Measurements from ENCODE around the gene ATP6V0E2.

Gene ATP6V0E2

GRCh38 chr7:149839933-149840332, 33.8 kb upstream of the ATP6V0E2 start:
- H3K9ac ChIP-seq (ENCODE audit: low read depth, low read length, poor library complexity): no peak overlapping the region
- no peak overlapping the region for H3K14ac ChIP-seq (ENCODE audit: low read length)
- no peak overlapping the region for H3K4me2 ChIP-seq (ENCODE audit: insufficient read depth, low read length, poor library complexity, severe bottlenecking)
- DNase-seq (ENCODE audit: low spot score): no peak
- WGBS, 2 donors (ENCODE audit: extremely low coverage in 2 of 2, insufficient read length in 2 of 2, insufficient replicate concordance in 1 of 2): no CpG with 5 or more reads among the region's 5 CpGs
- H3K79me1 ChIP-seq (ENCODE audit: low read depth, low read length): no peaks in the 10 kb centered on the region
- no peaks in the 10 kb centered on the region for H3K36me3 ChIP-seq (replicated peaks in 1 of 2; ENCODE audit: control insufficient read depth in 2 of 2, insufficient read depth in 2 of 2, low read length in 2 of 2)
- no peak overlapping the region for H4K91ac ChIP-seq (ENCODE audit: low read depth, low read length, poor library complexity)
- H2BK120ac ChIP-seq (ENCODE audit: low read depth, low read length): no peak overlapping the region
- H2BK12ac ChIP-seq (ENCODE audit: low read length): no peak overlapping the region
- H3K4ac ChIP-seq (ENCODE audit: low read length): no peak overlapping the region
- no peak overlapping the region for H4K8ac ChIP-seq (ENCODE audit: low read depth, low read length)
- no peaks in the 10 kb centered on the region for H3K9me3 ChIP-seq (replicated peaks in 1 of 2; ENCODE audit: control insufficient read depth in 2 of 2, insufficient read depth in 1 of 2, low read depth in 1 of 2, low read length in 2 of 2)
- no peak overlapping the region for H3K18ac ChIP-seq (ENCODE audit: low read length)
- H3K27me3 ChIP-seq (ENCODE audit: control insufficient read depth in 3 of 3, insufficient read depth in 3 of 3, low read depth in 1 of 3, low read length in 3 of 3): peaks cover 0 to 8% (median 0%) of the 10 kb centered on the region in 3 experiments
- H2BK5ac ChIP-seq (ENCODE audit: low read length): no peak overlapping the region
- no peak overlapping the region for H2BK15ac ChIP-seq (ENCODE audit: low read length)
- H3K27ac ChIP-seq (replicated peaks; ENCODE audit: low read length): no peak overlapping the region
- H2AFZ ChIP-seq (ENCODE audit: low read length): no peak overlapping the region
- no peak overlapping the region for H3K4me3 ChIP-seq (ENCODE audit: low read length in 2 of 2)
- no peak overlapping the region for H2AK5ac ChIP-seq (ENCODE audit: low read depth, low read length)
- H3K4me1 ChIP-seq (ENCODE audit: control insufficient read depth in 2 of 2, insufficient read depth in 1 of 2, low read depth in 1 of 2, low read length in 2 of 2): peaks cover 3 to 4% of the 10 kb centered on the region in 2 donors
- no peak overlapping the region for H3K23ac ChIP-seq (ENCODE audit: low read depth, low read length, poor library complexity)

- no peak overlapping the region for H4K91ac ChIP-seq (ENCODE audit: low read depth, low read length, poor library complexity)
- no peak for DNase-seq (ENCODE audit: low spot score)
- H3K4me3 ChIP-seq (ENCODE audit: low read length in 2 of 2): no peak overlapping the region
- no peak overlapping the region for H3K18ac ChIP-seq (ENCODE audit: low read length)
- H3K4me2 ChIP-seq (ENCODE audit: insufficient read depth, low read length, poor library complexity, severe bottlenecking): no peak overlapping the region
- H2AFZ ChIP-seq (ENCODE audit: low read length): no peak overlapping the region
- H3K79me1 ChIP-seq (ENCODE audit: low read depth, low read length): no peaks in the 10 kb centered on the region
- no peak overlapping the region for H2BK15ac ChIP-seq (ENCODE audit: low read length)
- no peak overlapping the region for H4K8ac ChIP-seq (ENCODE audit: low read depth, low read length)
- no peak overlapping the region for H2BK120ac ChIP-seq (ENCODE audit: low read depth, low read length)
- peaks cover 0 to 11% of the 10 kb centered on the region in 2 donors for H3K36me3 ChIP-seq (replicated peaks in 1 of 2; ENCODE audit: control insufficient read depth in 2 of 2, insufficient read depth in 2 of 2, low read length in 2 of 2)
- H2BK12ac ChIP-seq (ENCODE audit: low read length): no peak overlapping the region
- no peak overlapping the region for H3K4ac ChIP-seq (ENCODE audit: low read length)
- no peak overlapping the region for H2AK5ac ChIP-seq (ENCODE audit: low read depth, low read length)
- no CpG with 5 or more reads among the region's 9 CpGs for WGBS, 2 donors (ENCODE audit: extremely low coverage in 2 of 2, insufficient read length in 2 of 2, insufficient replicate concordance in 1 of 2)
- no peak overlapping the region for H2BK5ac ChIP-seq (ENCODE audit: low read length)
- H3K27ac ChIP-seq (replicated peaks; ENCODE audit: low read length): no peak overlapping the region
- H3K14ac ChIP-seq (ENCODE audit: low read length): no peak overlapping the region
- no peaks in the 10 kb centered on the region for H3K9me3 ChIP-seq (replicated peaks in 1 of 2; ENCODE audit: control insufficient read depth in 2 of 2, insufficient read depth in 1 of 2, low read depth in 1 of 2, low read length in 2 of 2)
- no peak overlapping the region for H3K23ac ChIP-seq (ENCODE audit: low read depth, low read length, poor library complexity)
- peaks cover 0 to 3% of the 10 kb centered on the region in 2 donors for H3K4me1 ChIP-seq (ENCODE audit: control insufficient read depth in 2 of 2, insufficient read depth in 1 of 2, low read depth in 1 of 2, low read length in 2 of 2)
- H3K27me3 ChIP-seq (ENCODE audit: control insufficient read depth in 3 of 3, insufficient read depth in 3 of 3, low read depth in 1 of 3, low read length in 3 of 3): no peaks in the 10 kb centered on the region
- H3K9ac ChIP-seq (ENCODE audit: low read depth, low read length, poor library complexity): no peak overlapping the region
Measured at GRCh38 chr7:149843566-149843965, 30.2 kb upstream of the ATP6V0E2 start.

- H4K91ac ChIP-seq (ENCODE audit: low read depth, low read length, poor library complexity): no peak overlapping the region
- no peak overlapping the region for H3K27ac ChIP-seq (replicated peaks; ENCODE audit: low read length)
- H2AFZ ChIP-seq (ENCODE audit: low read length): no peak overlapping the region
- H2BK5ac ChIP-seq (ENCODE audit: low read length): no peak overlapping the region
- H3K23ac ChIP-seq (ENCODE audit: low read depth, low read length, poor library complexity): no peak overlapping the region
- no peak overlapping the region for H4K8ac ChIP-seq (ENCODE audit: low read depth, low read length)
- H3K79me1 ChIP-seq (ENCODE audit: low read depth, low read length): no peaks in the 10 kb centered on the region
- H3K9me3 ChIP-seq (replicated peaks in 1 of 2; ENCODE audit: control insufficient read depth in 2 of 2, insufficient read depth in 1 of 2, low read depth in 1 of 2, low read length in 2 of 2): no peaks in the 10 kb centered on the region
- H3K9ac ChIP-seq (ENCODE audit: low read depth, low read length, poor library complexity): no peak overlapping the region
- no peak overlapping the region for H3K14ac ChIP-seq (ENCODE audit: low read length)
- DNase-seq (ENCODE audit: low spot score): no peak
- H2AK5ac ChIP-seq (ENCODE audit: low read depth, low read length): no peak overlapping the region
- peaks cover 0 to 13% of the 10 kb centered on the region in 2 donors for H3K36me3 ChIP-seq (replicated peaks in 1 of 2; ENCODE audit: control insufficient read depth in 2 of 2, insufficient read depth in 2 of 2, low read length in 2 of 2)
- no CpG with 5 or more reads among the region's 6 CpGs for WGBS, 2 donors (ENCODE audit: extremely low coverage in 2 of 2, insufficient read length in 2 of 2, insufficient replicate concordance in 1 of 2)
- H3K4me3 ChIP-seq (ENCODE audit: low read length in 2 of 2): no peak overlapping the region
- no peak overlapping the region for H3K4me2 ChIP-seq (ENCODE audit: insufficient read depth, low read length, poor library complexity, severe bottlenecking)
- H3K27me3 ChIP-seq (ENCODE audit: control insufficient read depth in 3 of 3, insufficient read depth in 3 of 3, low read depth in 1 of 3, low read length in 3 of 3): no peaks in the 10 kb centered on the region
- no peak overlapping the region for H3K4ac ChIP-seq (ENCODE audit: low read length)
- H3K4me1 ChIP-seq (ENCODE audit: control insufficient read depth in 2 of 2, insufficient read depth in 1 of 2, low read depth in 1 of 2, low read length in 2 of 2): peaks cover 0 to 3% of the 10 kb centered on the region in 2 donors
- H2BK15ac ChIP-seq (ENCODE audit: low read length): no peak overlapping the region
- H2BK120ac ChIP-seq (ENCODE audit: low read depth, low read length): no peak overlapping the region
- no peak overlapping the region for H3K18ac ChIP-seq (ENCODE audit: low read length)
- no peak overlapping the region for H2BK12ac ChIP-seq (ENCODE audit: low read length)
Measured at GRCh38 chr7:149844445-149844844, 29.3 kb upstream of the ATP6V0E2 start.

- Histone ChIP-seq H3K9me3 (replicated peaks in 1 of 2; ENCODE audit: control insufficient read depth in 2 of 2, insufficient read depth in 1 of 2, low read depth in 1 of 2, low read length in 2 of 2) (no peaks in the 10 kb centered on the region), H3K4ac (ENCODE audit: low read length) (no peak overlapping the region), H3K79me1 (ENCODE audit: low read depth, low read length) (no peaks in the 10 kb centered on the region), H3K36me3 (replicated peaks in 1 of 2; ENCODE audit: control insufficient read depth in 2 of 2, insufficient read depth in 2 of 2, low read length in 2 of 2) (peaks cover 0 to 13% of the 10 kb centered on the region in 2 donors), H2BK120ac (ENCODE audit: low read depth, low read length) (no peak overlapping the region), H3K4me1 (ENCODE audit: control insufficient read depth in 2 of 2, insufficient read depth in 1 of 2, low read depth in 1 of 2, low read length in 2 of 2) (peaks cover 0 to 2% of the 10 kb centered on the region in 2 donors), H3K27ac (replicated peaks; ENCODE audit: low read length) (no peak overlapping the region), H3K9ac (ENCODE audit: low read depth, low read length, poor library complexity) (no peak overlapping the region), H2AK5ac (ENCODE audit: low read depth, low read length) (no peak overlapping the region), H2AFZ (ENCODE audit: low read length) (no peak overlapping the region), H3K27me3 (ENCODE audit: control insufficient read depth in 3 of 3, insufficient read depth in 3 of 3, low read depth in 1 of 3, low read length in 3 of 3) (no peaks in the 10 kb centered on the region), H3K14ac (ENCODE audit: low read length) (no peak overlapping the region), H3K4me3 (ENCODE audit: low read length in 2 of 2) (no peak overlapping the region), H3K23ac (ENCODE audit: low read depth, low read length, poor library complexity) (no peak overlapping the region), H2BK12ac (ENCODE audit: low read length) (no peak overlapping the region), H2BK5ac (ENCODE audit: low read length) (no peak overlapping the region), H4K91ac (ENCODE audit: low read depth, low read length, poor library complexity) (no peak overlapping the region), H2BK15ac (ENCODE audit: low read length) (no peak overlapping the region), H3K18ac (ENCODE audit: low read length) (no peak overlapping the region), H4K8ac (ENCODE audit: low read depth, low read length) (no peak overlapping the region), H3K4me2 (ENCODE audit: insufficient read depth, low read length, poor library complexity, severe bottlenecking) (no peak overlapping the region)
- WGBS, 2 donors (ENCODE audit: extremely low coverage in 2 of 2, insufficient read length in 2 of 2, insufficient replicate concordance in 1 of 2): no CpG with 5 or more reads among the region's 5 CpGs
- no peak for DNase-seq (ENCODE audit: low spot score)
Measured at GRCh38 chr7:149845257-149845980, 28.4 kb upstream of the ATP6V0E2 start.
